ENCODE measurements around the gene CDK14. TPM values are rescaled to one million over a fixed set of nuclear protein-coding genes. Genes with fewer than 3 reads are reported as not detected.

CDK14 gene
- polyA plus RNA-seq, 1 donor from 2014 or later: 25.1 TPM

DNA sequence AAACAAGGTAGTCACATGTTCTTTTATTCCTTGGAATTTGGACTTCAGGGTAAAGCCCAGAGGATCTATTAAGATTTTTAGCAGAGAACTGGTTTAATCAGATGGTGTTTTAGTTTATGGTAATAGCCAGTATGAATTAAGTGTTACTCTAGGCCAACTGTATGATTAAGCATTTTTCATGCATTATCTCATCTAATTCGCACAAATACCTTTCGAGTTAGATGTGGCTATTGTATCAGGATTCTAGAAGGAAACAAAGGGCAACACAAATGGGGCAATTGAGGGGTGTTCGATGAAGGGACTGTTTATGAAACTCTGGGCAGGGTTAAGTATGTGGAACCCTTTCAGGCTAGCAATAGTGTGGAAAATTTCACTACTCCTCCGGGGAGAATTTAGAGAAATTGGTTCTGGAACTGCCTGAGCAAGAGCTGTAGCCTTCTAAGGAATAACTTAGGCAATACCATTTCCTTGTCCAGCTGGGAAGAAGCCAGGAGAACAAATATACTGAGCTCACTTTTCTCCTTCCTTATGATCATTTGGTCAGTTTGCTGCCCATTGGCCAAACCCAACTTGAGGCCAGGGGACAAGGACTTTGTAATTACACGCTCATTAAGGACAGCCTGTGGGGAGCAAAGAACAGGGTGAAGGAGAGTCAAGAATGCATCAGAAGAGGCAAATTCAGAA, 349.1 kb downstream of the CDK14 start:
- H3K36me3 ChIP-seq (ENCODE audit: insufficient read depth, low read length): no peaks in the 10 kb centered on the region
- H3F3A ChIP-seq (ENCODE audit: insufficient read depth, low read length, poor library complexity, severe bottlenecking): no peaks in the 10 kb centered on the region
- H4K20me1 ChIP-seq (ENCODE audit: insufficient read depth): no peaks in the 10 kb centered on the region
- H3K4me2 ChIP-seq (ENCODE audit: low read length): no peak overlapping the region
- no peak overlapping the region for H3K4me3 ChIP-seq (ENCODE audit: low read length)
- peaks cover 3% of the 10 kb centered on the region for H3K79me2 ChIP-seq (replicated peaks; ENCODE audit: insufficient read depth, low read length)
- H3K27ac ChIP-seq (ENCODE audit: low read length): no peak overlapping the region
- H3K9me3 ChIP-seq (ENCODE audit: low read length): no peaks in the 10 kb centered on the region
- TF ChIP-seq, protein P1, sequence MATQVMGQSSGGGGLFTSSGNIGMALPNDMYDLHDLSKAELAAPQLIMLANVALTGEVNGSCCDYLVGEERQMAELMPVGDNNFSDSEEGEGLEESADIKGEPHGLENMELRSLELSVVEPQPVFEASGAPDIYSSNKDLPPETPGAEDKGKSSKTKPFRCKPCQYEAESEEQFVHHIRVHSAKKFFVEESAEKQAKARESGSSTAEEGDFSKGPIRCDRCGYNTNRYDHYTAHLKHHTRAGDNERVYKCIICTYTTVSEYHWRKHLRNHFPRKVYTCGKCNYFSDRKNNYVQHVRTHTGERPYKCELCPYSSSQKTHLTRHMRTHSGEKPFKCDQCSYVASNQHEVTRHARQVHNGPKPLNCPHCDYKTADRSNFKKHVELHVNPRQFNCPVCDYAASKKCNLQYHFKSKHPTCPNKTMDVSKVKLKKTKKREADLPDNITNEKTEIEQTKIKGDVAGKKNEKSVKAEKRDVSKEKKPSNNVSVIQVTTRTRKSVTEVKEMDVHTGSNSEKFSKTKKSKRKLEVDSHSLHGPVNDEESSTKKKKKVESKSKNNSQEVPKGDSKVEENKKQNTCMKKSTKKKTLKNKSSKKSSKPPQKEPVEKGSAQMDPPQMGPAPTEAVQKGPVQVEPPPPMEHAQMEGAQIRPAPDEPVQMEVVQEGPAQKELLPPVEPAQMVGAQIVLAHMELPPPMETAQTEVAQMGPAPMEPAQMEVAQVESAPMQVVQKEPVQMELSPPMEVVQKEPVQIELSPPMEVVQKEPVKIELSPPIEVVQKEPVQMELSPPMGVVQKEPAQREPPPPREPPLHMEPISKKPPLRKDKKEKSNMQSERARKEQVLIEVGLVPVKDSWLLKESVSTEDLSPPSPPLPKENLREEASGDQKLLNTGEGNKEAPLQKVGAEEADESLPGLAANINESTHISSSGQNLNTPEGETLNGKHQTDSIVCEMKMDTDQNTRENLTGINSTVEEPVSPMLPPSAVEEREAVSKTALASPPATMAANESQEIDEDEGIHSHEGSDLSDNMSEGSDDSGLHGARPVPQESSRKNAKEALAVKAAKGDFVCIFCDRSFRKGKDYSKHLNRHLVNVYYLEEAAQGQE (IDR thresholded peaks at IDR 0.05; ENCODE audit: borderline replicate concordance): no peak
- TF ChIP-seq EZH2 (IDR thresholded peaks at IDR 0.05; ENCODE audit: borderline replicate concordance, insufficient read depth, low read length, poor library complexity, severe bottlenecking) (no peak), EP300 (conservative IDR thresholded peaks at IDR 0.05; ENCODE audit: poor library complexity, severe bottlenecking) (no peak), POLR2AphosphoS5 (IDR thresholded peaks at IDR 0.05) (no peak), SMC3 (conservative IDR thresholded peaks at IDR 0.05; ENCODE audit: poor library complexity) (no peak), MXI1 (conservative IDR thresholded peaks at IDR 0.05; ENCODE audit: poor library complexity, severe bottlenecking) (no peak), TAF1 (IDR thresholded peaks at IDR 0.05; ENCODE audit: low read depth) (no peak), RAD21 (conservative IDR thresholded peaks at IDR 0.05) (no peak)
- TF ChIP-seq, protein P2, sequence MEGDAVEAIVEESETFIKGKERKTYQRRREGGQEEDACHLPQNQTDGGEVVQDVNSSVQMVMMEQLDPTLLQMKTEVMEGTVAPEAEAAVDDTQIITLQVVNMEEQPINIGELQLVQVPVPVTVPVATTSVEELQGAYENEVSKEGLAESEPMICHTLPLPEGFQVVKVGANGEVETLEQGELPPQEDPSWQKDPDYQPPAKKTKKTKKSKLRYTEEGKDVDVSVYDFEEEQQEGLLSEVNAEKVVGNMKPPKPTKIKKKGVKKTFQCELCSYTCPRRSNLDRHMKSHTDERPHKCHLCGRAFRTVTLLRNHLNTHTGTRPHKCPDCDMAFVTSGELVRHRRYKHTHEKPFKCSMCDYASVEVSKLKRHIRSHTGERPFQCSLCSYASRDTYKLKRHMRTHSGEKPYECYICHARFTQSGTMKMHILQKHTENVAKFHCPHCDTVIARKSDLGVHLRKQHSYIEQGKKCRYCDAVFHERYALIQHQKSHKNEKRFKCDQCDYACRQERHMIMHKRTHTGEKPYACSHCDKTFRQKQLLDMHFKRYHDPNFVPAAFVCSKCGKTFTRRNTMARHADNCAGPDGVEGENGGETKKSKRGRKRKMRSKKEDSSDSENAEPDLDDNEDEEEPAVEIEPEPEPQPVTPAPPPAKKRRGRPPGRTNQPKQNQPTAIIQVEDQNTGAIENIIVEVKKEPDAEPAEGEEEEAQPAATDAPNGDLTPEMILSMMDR (IDR thresholded peaks at IDR 0.05; ENCODE audit: poor library complexity, severe bottlenecking): no peak
- no peaks in the 10 kb centered on the region for H3K27me3 ChIP-seq (ENCODE audit: insufficient read depth, low read depth, low read length)
- no peak overlapping the region for H2AFZ ChIP-seq (ENCODE audit: low read depth, low read length)
- no peak overlapping the region for H3K9ac ChIP-seq (ENCODE audit: low read length)
- H3K9me2 ChIP-seq (ENCODE audit: insufficient read depth, low read length): no peaks in the 10 kb centered on the region

DNA sequence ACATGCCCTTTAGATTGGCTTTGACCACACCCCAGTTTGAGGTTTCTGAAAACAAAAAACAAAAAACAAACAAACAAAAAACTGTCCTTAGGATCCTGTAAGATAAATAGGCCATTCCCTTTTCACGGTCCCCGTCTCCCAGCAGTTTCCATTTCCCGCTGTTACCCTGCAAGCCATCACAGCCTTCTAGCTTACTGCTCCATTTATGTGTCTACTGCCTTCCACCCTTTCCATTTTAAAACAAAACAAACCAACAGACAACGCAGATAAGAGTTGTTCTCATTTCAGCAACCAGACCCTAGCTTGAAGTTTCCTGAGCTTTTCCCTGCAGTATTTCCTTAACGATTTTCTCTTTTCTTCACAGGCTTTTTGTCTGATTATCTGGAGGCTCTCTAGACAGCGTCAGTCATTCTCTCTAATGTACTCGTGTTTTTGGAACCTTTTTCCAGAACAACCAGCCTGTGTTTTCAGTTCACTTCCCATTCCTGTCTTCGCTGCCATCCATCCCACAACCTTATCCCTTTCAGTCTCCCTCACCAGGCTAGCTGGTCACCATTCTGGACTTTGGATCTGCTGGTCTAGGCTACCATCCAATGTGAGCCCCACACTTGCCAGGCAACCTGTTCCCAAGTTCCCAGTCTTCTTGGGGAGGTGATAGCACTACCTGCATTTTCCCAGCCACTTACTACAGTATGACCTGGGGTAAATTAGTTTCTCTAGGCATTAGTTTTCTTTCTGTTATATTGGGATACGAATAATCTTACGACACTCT, 350.8 kb downstream of the CDK14 start:
- Histone ChIP-seq H3K4me3 (ENCODE audit: low read length) (no peak overlapping the region), H3K27ac (ENCODE audit: low read length) (no peak overlapping the region), H3K27me3 (ENCODE audit: insufficient read depth, low read depth, low read length) (no peaks in the 10 kb centered on the region)

More for the DNA sequence above, 350.8 kb downstream of the CDK14 start:
- Histone ChIP-seq H3K9me2 (ENCODE audit: insufficient read depth, low read length) (no peaks in the 10 kb centered on the region), H3F3A (ENCODE audit: insufficient read depth, low read length, poor library complexity, severe bottlenecking) (no peaks in the 10 kb centered on the region), H3K9me3 (ENCODE audit: low read length) (no peaks in the 10 kb centered on the region), H4K20me1 (ENCODE audit: insufficient read depth) (no peaks in the 10 kb centered on the region), H3K9ac (ENCODE audit: low read length) (no peak overlapping the region), H3K79me2 (replicated peaks; ENCODE audit: insufficient read depth, low read length) (peaks cover 3% of the 10 kb centered on the region), H2AFZ (ENCODE audit: low read depth, low read length) (no peak overlapping the region), H3K36me3 (ENCODE audit: insufficient read depth, low read length) (no peaks in the 10 kb centered on the region), H3K4me2 (ENCODE audit: low read length) (no peak overlapping the region)
- TF ChIP-seq, protein P1 (IDR thresholded peaks at IDR 0.05; ENCODE audit: borderline replicate concordance): no peak
- no peak for TF ChIP-seq TAF1 (IDR thresholded peaks at IDR 0.05; ENCODE audit: low read depth)
- TF ChIP-seq EP300 (conservative IDR thresholded peaks at IDR 0.05; ENCODE audit: poor library complexity, severe bottlenecking): no peak
- TF ChIP-seq POLR2AphosphoS5 (IDR thresholded peaks at IDR 0.05): no peak
